CD4-positive, alpha-beta T cell (primary cell): ENCODE data around the gene C19orf53. TPM values are rescaled to one million over a fixed set of nuclear protein-coding genes. Genes with fewer than 3 reads are reported as not detected.

Experiments
- ATAC-seq: fragments of 200-7000 bp; cut with Tn5 transposase; one replicate; pipeline ENCODE4 v1.10.0; 2022; ENCODE audit warnings: mild to moderate bottlenecking; ENCODE audit not compliant: poor library complexity
- CTCF ChIA-PET: fragments of 350-600 bp; sonication (Branson Sonifier 250); formaldehyde crosslinking; loops from one replicate; lab custom pipeline; 2021; ENCODE audit warnings: antibody characterized with exemption, inconsistent platforms; lab: Charles Lee
- POLR2A ChIA-PET: fragments of 350-600 bp; sonication (Branson Sonifier 250); formaldehyde crosslinking; loops from one replicate; lab custom pipeline; 2021; ENCODE audit warnings: antibody characterized with exemption, inconsistent platforms; lab: Charles Lee
- DNase-seq, 14 experiments: peaks; one replicate each; pipeline ENCODE4 v3.0.0-alpha.2; 2013 to 2020; ENCODE audit warnings: mixed read lengths in 2 of 14
- H3K27ac ChIP-seq, 2 donors: one replicate each; pipeline versions ENCODE4 v1.5.1 to v1.7.0; 2013; ENCODE audit warnings: low read length in 2 of 2, low read depth in 1 of 2, mild to moderate bottlenecking in 1 of 2
- H3K27me3 ChIP-seq, 2 experiments: 1 replicate in 1 of 2; 2 replicates in 1 of 2; pipeline versions ENCODE4 v1.6.1 to v1.7.0; 2013; ENCODE audit warnings: low read length in 2 of 2, control low read depth in 1 of 2, mild to moderate bottlenecking in 1 of 2, moderate library complexity in 1 of 2; ENCODE audit not compliant: insufficient read depth in 2 of 2, control insufficient read depth in 1 of 2
- H3K36me3 ChIP-seq: one replicate; pipeline ENCODE4 v1.6.1; 2013; ENCODE audit warnings: low read length, control low read depth; ENCODE audit not compliant: insufficient read depth
- H3K4me1 ChIP-seq: one replicate; pipeline ENCODE4 v1.6.1; 2013; ENCODE audit warnings: low read length, control low read depth; ENCODE audit not compliant: insufficient read depth
- H3K4me3 ChIP-seq: one replicate; pipeline ENCODE4 v1.5.1; 2013; ENCODE audit warnings: mild to moderate bottlenecking, low read length, moderate library complexity
- H3K9me3 ChIP-seq, 2 experiments: 1 replicate in 1 of 2; 2 replicates in 1 of 2; pipeline versions ENCODE4 v1.6.1 to v1.7.0; 2013; ENCODE audit warnings: low read length in 2 of 2, mild to moderate bottlenecking in 2 of 2, control low read depth in 1 of 2, moderate library complexity in 1 of 2; ENCODE audit not compliant: control insufficient read depth in 1 of 2, insufficient read depth in 1 of 2
- H3K27ac Mint-ChIP-seq: one replicate; pipeline ENCODE4 v1.8.0; 2020; ENCODE audit warnings: mixed read lengths
- H3K27me3 Mint-ChIP-seq: one replicate; pipeline ENCODE4 v1.8.0; 2021; ENCODE audit warnings: mixed read lengths
- H3K36me3 Mint-ChIP-seq: one replicate; pipeline ENCODE4 v1.8.0; 2021; ENCODE audit warnings: low read depth, mixed read lengths
- H3K4me1 Mint-ChIP-seq: one replicate; pipeline ENCODE4 v1.8.0; 2021; ENCODE audit warnings: low read depth, mixed read lengths
- H3K4me3 Mint-ChIP-seq: one replicate; pipeline ENCODE4 v1.8.0; 2020; ENCODE audit warnings: mild to moderate bottlenecking, mixed read lengths
- H3K9me3 Mint-ChIP-seq: one replicate; pipeline ENCODE4 v1.8.0; 2020; ENCODE audit warnings: mixed read lengths
- intact Hi-C, 2 experiments: fragments of 100-400 bp; cut with DNase I in 1 of 2; cut with micrococcal nuclease in 1 of 2; formaldehyde crosslinking; loops; one replicate each; pipeline versions ENCODE4 v1.15.1 to v1.9.0; 2023 to 2025; cut with DNase I, micrococcal nuclease
- total RNA-seq, 174 experiments: library from RNA in 2 of 174; stranded (reverse) in 2 of 174; gene quantifications; one replicate each; pipeline ENCODE4 v1.2.3 and lab custom pipeline; 2021 to 2026
- TF ChIP-seq, protein P1 (sequence below): fragments of 200-600 bp; IDR thresholded peaks from one replicate; pipeline ENCODE4 v1.8.0; 2022; ENCODE audit warnings: antibody characterized with exemption, mild to moderate bottlenecking

The C19orf53 gene
- total RNA-seq, 2 experiments from 2014 or later = 119 TPM

- CTCF ChIA-PET = interaction anchor here (3.2 kb wide), 1 partner anchor 66 kb away, joined by 16 read pairs; no protein-coding TSS in a partner anchor
- intact Hi-C loops = loop anchor here in 1 of 2 experiments (2.0 kb wide), 1 partner anchor 36 kb away; no protein-coding TSS in a partner anchor
- TF ChIP-seq, protein P1, sequence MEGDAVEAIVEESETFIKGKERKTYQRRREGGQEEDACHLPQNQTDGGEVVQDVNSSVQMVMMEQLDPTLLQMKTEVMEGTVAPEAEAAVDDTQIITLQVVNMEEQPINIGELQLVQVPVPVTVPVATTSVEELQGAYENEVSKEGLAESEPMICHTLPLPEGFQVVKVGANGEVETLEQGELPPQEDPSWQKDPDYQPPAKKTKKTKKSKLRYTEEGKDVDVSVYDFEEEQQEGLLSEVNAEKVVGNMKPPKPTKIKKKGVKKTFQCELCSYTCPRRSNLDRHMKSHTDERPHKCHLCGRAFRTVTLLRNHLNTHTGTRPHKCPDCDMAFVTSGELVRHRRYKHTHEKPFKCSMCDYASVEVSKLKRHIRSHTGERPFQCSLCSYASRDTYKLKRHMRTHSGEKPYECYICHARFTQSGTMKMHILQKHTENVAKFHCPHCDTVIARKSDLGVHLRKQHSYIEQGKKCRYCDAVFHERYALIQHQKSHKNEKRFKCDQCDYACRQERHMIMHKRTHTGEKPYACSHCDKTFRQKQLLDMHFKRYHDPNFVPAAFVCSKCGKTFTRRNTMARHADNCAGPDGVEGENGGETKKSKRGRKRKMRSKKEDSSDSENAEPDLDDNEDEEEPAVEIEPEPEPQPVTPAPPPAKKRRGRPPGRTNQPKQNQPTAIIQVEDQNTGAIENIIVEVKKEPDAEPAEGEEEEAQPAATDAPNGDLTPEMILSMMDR = no peak
- Mint-ChIP-seq H3K4me3 (peak overlapping the region; percentile 82), H3K4me1 (peaks cover 34% of the 10 kb centered on the region), H3K27me3 (no peaks in the 10 kb centered on the region), H3K9me3 (no peaks in the 10 kb centered on the region), H3K36me3 (peaks cover 4% of the 10 kb centered on the region), H3K27ac (peak overlapping the region; percentile 53)
- Histone ChIP-seq H3K4me1 (peaks cover 29% of the 10 kb centered on the region), H3K27ac (no peak overlapping the region), H3K36me3 (no peaks in the 10 kb centered on the region), H3K27me3 (no peaks in the 10 kb centered on the region), H3K9me3 (no peaks in the 10 kb centered on the region), H3K4me3 (peak overlapping the region; percentile 70)
- ATAC-seq (no peak), DNase-seq (peak in 2 of 14 experiments; percentile 61 to 68)
- POLR2A ChIA-PET = interaction anchor here (0.7 to 3.8 kb wide), 9 partner anchors 9 to 321 kb away, joined by 3 to 21 read pairs (median 6); partner anchors contain the start of genes C19orf53 and PRKACA
Measured at GRCh38 chr19:13796301-13797057, 22.2 kb downstream of the C19orf53 start.

GRCh38 chr19:13797058-13797440, 22.8 kb downstream of the C19orf53 start:
- DNase-seq (no peak), ATAC-seq (no peak)
- ChIA-PET CTCF (interaction anchor here (1.3 to 3.2 kb wide), 2 partner anchors 9 to 65 kb away, joined by 3 to 16 read pairs; no protein-coding TSS in a partner anchor), POLR2A (interaction anchor here (0.7 to 3.8 kb wide), 5 partner anchors 9 to 65 kb away, joined by 3 to 21 read pairs (median 3); partner anchors contain the start of gene C19orf53)
- Mint-ChIP-seq H3K4me1 (peaks cover 34% of the 10 kb centered on the region), H3K27ac (no peak overlapping the region), H3K9me3 (no peaks in the 10 kb centered on the region), H3K4me3 (peak overlapping the region; percentile 82), H3K36me3 (peaks cover 4% of the 10 kb centered on the region), H3K27me3 (no peaks in the 10 kb centered on the region)
- Histone ChIP-seq H3K27me3 (no peaks in the 10 kb centered on the region), H3K27ac (no peak overlapping the region), H3K4me3 (no peak overlapping the region), H3K4me1 (peaks cover 29% of the 10 kb centered on the region), H3K36me3 (no peaks in the 10 kb centered on the region), H3K9me3 (no peaks in the 10 kb centered on the region)
- intact Hi-C loops = loop anchor here in 1 of 2 experiments (2.0 kb wide), 1 partner anchor 36 kb away; no protein-coding TSS in a partner anchor
- TF ChIP-seq, protein P1 = no peak

DNA sequence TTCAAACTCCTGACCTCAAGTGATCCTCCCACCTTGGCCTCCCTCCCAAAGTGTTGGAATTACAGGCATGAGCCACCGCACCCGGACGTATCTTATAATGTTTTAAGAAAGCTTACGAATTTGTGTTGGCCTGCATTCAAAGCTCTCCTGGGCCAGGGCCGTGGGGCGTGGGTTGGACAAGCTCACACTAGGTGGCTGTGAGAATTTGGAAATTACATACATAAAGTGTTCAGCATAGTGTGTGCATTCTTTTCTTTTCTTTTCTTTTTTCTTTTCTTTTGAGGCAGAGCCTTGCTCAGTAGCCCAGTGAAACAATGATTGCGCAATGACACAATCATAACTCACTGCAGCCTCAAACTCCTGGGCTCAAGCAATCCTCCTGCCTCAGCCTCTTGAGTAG, 23.6 kb downstream of the C19orf53 start:
- Mint-ChIP-seq H3K27me3 (no peaks in the 10 kb centered on the region), H3K27ac (no peak overlapping the region), H3K4me1 (peaks cover 34% of the 10 kb centered on the region), H3K4me3 (peak overlapping the region; percentile 45), H3K9me3 (no peaks in the 10 kb centered on the region), H3K36me3 (peaks cover 4% of the 10 kb centered on the region)
- no peak overlapping the region for H3K27ac ChIP-seq
- ATAC-seq (no peak), DNase-seq (no peak)
- no peaks in the 10 kb centered on the region for H3K36me3 ChIP-seq
- no peaks in the 10 kb centered on the region for H3K9me3 ChIP-seq
- ChIA-PET CTCF (interaction anchor here (1.3 to 3.2 kb wide), 2 partner anchors 10 to 64 kb away, joined by 3 to 16 read pairs; no protein-coding TSS in a partner anchor), POLR2A (interaction anchor here (0.8 to 3.8 kb wide), 2 partner anchors 10 to 39 kb away, joined by 3 to 17 read pairs; no protein-coding TSS in a partner anchor)
- TF ChIP-seq, protein P1 = no peak
- no peak overlapping the region for H3K4me3 ChIP-seq
- peaks cover 29% of the 10 kb centered on the region for H3K4me1 ChIP-seq
- H3K27me3 ChIP-seq = no peaks in the 10 kb centered on the region
- intact Hi-C loops = loop anchor here in 1 of 2 experiments (2.0 kb wide), 1 partner anchor 35 kb away; no protein-coding TSS in a partner anchor
